HS-27A (cell line): ENCODE data around the gene SH3PXD2B.

Source experiments
- DNase-seq: peaks from one replicate; pipeline ENCODE4 v3.0.0-alpha.2; 2012; ENCODE audit warnings: low read depth, missing footprints

SH3PXD2B gene

GRCh38 chr5:172454358-172455086, at the start of gene SH3PXD2B:
SH3PXD2B (minus strand) TSS chr5:172454525; CDS start chr5:172454352, 173 bp downstream.
- DNase-seq: no peak

DNA sequence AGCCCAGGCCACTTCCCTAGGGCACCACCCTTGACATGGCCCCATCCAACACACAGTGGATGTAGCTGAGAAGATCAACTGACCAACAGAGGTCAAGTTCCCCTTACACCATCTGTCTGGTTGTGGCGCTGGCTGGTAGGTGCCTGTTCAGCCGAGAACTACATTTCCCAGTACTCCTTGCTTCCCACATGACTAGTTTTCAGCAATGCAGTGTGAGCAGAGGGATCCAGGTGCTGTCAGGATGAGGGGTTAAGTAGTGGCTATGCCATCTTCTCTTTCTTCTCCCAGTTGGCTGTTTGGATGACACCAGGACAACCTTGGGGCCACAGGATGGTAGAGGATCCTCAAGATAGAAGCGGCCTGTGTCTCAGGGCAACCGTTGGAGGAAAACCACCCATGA, 48.6 kb upstream of the SH3PXD2B start:
- DNase-seq: no peak

DNA sequence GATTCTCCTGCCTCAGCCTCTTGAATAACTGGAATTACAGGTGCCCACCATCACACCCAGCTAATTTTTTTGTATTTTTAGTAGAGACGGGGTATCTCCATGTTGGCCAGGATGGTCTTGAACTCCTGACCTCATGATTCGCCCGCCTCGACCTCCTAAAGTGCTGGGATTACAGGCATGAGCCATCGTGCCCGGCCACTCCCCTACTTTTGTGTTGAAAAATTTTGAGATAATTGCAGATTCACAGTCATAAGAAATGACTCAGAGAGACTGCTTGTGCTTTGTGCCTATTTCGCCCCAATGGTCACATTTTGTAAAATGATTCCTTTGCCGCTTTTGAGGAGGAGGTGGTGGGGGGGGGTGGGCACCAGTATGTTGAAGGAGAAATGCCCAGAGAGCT, 48.1 kb upstream of the SH3PXD2B start:
- no peak for DNase-seq

DNA sequence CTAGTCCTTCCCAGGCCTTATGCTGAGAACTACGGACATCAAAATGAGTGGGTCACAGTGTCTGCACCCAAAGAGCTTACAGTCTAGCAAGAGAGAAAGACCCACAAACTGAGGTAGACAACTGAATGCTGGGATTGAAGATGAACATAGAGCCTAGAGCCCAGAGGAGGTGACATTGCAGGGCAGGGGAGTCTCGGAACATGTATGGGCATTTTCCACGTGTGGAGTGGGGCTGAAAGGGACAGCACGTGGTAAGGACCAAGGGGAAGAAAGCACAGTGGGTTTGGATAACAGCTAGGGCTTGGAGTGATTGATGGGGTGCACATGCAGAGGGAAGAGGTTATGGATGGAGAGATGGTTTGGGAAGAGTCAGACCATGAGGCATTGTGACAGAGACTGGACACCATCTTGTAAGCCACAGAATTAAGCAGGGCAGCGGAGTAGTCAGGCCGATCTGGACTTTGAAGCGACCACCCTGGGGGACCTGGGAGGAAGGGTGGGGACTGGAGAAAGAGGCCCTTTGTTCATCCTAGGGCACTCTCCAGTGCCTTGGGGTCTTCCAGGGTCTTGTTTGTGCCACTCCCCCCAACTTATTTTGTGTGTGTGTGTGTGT, 47.5 kb upstream of the SH3PXD2B start:
- no peak for DNase-seq

- no peak for DNase-seq
Observed at GRCh38 chr5:172499287-172499686, 45.0 kb upstream of the SH3PXD2B start.

DNA sequence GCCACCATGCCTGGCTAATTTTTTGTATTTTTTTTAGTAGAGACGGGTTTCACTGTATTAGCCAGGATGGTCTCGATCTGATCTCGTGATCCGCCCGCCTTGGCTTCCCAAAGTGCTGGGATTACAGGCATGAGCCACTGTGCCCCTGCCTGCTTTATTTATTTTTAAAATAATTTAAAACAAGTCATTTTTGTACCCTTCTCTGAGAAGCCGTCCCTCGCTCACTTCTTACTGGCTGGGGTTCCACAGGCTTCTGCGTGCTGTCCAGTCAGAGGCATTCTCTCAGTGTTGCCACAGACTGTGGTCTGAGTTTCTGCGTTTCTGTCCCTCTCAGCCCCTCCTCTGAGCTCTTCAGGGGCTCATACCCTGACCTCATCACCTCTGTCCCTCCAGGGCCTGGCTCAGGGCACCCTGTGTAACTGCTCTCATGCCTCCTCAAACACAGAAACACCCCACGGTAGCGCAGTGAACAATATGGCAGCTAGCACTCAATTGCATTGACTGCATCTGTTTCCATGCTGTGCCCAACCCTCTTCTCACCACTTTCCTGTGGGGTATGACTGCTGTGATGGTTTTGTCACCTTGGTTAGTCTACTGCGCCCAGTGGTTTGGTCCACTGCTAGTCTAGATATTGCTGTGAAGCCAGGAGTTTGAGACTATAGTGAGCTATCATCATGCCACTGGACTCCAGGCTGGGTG, 44.3 kb upstream of the SH3PXD2B start:
- DNase-seq: no peak

- DNase-seq: no peak
Observed at GRCh38 chr5:172497591-172498255, 43.4 kb upstream of the SH3PXD2B start.

DNA sequence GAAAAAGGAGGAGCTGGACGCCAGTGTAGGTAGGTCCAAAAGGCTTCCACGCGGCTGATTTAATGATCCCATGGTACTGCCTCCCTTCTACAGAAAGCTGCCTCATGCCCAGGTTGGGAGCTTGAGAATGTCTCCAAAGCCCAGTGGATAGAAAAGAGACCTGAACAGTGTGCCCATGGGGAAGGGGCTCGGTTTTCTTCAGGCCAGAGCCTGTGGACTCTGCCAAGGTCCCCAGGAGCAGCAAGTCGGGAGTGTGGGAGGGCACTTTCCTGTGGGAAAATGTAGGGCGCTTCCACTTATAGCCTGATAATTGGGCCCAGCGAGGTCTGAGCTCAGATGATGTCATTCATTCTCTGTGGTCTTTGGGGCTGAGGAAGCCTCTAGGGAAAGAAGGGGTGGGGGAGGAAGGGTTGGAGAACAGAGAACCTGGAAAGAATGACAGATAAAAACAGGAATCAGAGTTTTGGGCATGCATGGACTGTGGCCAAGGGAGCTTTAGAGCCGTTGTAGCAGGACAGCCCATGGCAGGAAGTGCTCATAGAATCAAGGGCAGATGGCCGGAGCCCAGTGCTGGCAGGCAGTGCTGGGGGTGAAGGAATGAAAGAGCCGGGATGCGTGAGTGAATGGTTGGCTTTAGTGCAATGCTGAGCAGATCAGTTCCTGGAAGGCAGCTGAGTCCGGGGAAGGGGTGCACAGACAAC, 42.5 kb upstream of the SH3PXD2B start:
- DNase-seq: no peak

DNA sequence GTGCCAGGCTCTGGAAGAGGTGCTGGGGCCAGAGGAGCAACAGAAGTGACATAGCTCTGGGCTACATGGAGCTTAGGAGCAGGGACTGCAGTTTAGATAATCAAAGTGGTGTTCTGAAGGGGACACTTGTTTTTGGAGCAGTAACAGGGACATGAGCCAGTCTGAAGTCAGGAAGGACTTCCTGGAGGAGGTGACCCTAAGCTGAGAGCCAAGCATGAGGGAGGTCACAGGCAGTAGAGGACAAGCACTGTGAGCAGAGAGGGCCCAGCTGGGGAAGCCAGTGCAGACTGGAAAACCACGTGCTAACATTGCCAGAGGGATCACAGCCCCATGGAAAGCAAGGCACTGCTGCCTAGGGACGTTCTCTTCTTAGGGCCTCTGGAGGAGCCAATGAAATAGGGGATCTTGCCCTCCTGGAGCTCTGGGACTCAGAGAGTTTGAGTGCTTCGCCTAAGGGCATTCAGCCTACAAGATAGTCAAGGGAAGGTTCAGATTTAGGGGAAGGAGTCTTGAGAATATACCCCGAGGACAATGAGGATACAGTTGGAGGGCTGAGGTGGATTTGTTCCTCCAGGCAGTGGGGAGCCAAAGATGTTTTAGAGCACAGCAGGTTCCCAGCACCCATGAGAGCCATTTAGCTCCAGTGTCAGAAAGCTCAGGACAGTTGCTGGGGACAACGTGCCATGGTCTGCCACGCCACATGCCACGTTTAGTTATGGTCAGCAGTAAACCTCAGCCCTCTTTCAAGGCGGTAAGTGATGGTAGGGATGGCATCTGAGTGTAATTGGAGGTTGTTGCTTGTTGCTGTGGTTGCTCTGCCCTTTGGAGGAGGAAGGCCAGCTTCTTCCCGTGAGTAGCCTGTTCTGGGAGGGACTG, 40.5 kb upstream of the SH3PXD2B start:
- DNase-seq: no peak

DNA sequence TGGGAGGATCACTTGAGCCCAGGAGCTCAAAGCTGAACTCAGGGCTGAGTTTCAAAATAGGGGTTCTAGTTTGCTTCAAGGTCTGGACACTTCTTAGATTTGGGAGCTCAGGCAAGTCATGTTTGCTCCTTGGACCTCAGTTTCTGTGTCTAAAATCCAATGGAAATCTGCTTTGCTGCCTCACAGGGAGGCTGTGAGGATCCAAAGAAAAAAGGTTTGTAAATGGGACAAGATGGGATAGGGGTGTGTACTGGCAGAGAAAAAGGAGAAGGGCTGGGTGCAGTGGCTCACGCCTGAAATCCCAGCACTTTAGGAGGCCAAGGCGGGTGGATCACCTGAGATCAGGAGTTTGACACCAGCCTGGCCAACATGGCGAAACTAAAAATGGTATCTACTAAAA, 39.6 kb upstream of the SH3PXD2B start:
- DNase-seq: no peak

GRCh38 chr5:172493461-172493860, 39.1 kb upstream of the SH3PXD2B start:
- no peak for DNase-seq

GRCh38 chr5:172493002-172493401, 38.7 kb upstream of the SH3PXD2B start:
- DNase-seq: no peak

DNA sequence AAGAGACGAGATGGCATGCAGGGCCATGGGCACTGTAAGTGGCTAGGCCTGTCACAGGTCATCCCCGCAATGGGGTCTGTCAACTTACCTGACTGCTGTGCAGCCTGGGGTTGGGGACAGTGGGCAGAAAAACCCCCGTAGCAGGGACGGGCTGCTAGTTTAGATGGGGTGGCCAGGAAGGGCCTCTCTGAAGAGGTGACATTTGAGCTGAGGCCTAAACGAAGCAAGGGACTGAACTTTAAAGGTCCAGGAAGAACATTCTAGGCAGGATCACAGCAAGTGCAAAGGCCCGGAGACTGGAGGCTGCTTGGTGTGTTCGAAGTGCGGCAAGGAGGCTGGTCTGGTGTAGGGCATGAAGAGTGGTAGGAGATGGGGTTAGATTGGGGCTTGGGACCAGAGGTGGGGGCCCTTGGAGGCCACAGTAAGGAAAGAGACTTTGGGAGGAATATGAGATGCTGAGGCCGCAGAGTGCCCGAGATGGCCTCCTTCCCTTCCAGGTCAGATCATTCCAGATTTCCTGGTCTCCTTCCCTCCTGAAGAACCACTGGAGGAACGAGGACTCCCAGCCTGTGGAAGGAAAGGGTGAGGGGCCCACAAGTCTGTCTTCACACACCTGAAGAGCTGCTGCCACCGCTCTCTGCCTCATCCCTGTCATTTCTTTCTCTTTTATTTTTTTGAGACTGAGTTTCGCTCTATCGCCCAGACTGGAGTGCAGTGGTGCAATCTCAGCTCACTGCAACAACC, 37.9 kb upstream of the SH3PXD2B start:
- no peak for DNase-seq

DNA sequence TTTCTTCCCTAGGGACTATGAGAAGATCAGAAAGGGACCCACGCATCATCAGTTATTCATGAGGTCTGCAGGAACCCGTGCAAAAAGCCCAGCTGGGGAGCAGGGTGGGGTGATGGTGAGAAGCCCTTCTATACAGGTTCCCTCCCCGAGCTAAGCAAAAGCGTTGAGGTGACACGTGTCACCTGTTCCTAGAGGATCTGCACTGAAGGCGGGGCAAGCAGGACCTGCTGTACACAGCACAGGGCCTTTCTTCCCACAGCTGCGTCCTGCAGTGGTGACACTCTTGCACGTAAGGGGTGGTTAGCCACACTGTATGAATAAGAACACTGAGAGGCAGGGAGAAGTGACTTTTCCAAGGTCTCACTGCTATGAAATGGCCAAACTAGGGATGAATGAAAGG, 37.2 kb upstream of the SH3PXD2B start:
- no peak for DNase-seq

DNA sequence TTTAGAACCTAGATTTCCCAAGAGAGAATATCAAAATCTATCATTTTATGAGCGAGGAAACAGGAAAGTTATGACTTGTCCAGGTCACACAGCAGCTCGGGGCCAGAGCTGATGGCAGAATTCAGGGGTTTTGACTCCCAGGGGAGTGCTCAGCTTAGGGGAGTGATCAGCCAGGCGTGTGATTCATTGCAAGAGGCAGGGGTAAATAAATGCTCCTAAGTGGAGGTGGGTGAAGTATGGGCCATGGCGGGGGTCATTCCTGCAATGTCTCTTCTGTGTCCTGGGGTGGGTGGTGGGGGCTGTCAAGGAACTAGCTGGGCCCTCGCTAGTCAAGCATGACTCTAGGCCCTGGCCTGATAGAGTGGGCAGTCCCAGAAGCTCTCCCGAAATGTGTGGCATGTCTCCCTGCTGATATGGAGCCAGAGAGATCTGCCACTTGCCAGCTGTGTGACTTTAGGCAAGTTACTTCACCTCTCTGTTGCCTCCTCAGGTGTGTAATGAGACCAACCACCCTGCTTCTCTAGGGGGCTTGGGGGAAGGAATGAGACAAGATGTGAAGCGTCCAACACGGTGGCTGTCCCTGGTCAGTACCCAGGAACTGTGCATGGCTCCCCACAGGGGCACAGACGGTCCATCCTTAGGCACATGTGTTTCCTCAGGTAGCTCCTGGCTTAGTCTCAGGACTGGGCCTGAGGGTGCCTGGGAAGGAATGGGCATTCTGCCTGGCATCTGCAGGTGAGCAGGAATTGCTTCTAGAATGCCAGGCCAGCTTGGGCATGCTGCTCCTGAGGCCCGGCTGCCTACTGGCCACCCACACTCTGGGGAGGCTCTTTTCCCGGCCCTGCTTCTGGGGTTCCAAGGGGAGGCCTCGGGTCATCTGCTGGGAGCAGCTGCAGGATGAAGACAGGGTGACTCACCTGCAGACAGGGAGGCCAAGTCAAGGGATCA, 36.5 kb upstream of the SH3PXD2B start:
- no peak for DNase-seq

- DNase-seq: no peak
Observed at GRCh38 chr5:172488221-172488620, 33.9 kb upstream of the SH3PXD2B start.

DNA sequence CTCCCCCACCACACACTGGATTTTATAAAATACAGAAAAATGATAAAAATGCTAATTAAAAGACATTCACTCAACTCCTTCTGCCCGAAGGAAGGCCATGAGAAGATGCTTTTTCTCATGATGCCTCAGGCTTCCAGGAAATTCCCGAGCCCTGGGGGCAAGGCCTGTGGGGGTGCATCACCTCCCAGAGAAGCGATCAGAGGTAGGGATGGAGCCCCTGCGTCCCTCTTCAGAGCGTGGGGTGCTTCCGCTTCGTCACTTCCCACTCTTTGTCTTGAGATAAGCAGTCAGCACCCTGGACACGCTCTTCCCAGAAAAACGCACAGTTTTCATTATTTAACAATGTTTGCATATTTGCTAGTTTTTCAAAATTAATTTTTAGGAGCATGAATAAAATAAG, 33.3 kb upstream of the SH3PXD2B start:
- DNase-seq: no peak

DNA sequence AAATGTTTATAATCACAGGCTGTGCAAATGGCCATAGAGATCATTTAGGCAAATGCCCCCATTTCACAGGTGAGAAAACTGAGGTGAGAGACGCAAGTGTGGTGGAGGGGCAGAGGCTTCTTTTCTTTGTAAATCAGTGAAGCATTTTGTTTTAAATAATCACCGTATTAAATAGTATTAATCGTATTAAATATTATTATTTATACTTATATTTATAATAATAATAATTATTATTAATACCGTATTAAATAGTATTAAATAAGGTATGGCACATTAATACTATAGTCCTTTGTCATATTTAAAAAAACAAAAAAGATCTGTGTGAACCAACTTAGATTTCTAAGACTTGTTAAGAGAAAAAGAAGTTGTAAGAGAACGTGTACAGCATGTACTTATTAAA, 32.6 kb upstream of the SH3PXD2B start:
- no peak for DNase-seq

DNA sequence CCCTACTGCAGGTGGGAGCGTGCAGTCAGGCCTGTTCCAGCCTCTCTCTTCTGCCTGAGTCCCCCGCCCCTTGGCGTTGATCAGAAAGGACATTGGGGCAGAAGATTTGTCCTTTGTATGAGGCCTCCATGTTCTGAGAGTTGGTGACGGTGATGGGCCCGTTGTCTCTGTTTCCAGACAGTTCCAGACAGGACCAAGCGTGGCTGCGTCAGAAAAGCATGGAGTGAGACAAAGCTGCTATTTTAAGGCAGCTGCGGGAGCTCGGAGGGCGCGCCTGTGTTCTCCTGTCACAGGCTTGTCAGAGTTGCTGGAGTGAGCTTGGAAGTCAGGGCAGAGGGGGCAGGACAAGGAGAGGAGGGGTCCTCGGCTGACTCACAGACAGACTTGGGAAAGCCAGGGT, 32.1 kb upstream of the SH3PXD2B start:
- no peak for DNase-seq
